AG10803 (cell line): ENCODE data around the gene GPSM3.

Source experiments
- DNase-seq: peaks from one replicate; pipeline ENCODE4 v3.0.0; 2010; ENCODE audit warnings: low read depth
- H3K4me3 ChIP-seq: 2 replicates; pipeline ENCODE4 v1.5.1; 2011; ENCODE audit warnings: mild to moderate bottlenecking, low read length, control low read depth
- TF ChIP-seq, protein P1 (sequence below): conservative IDR thresholded peaks from 2 replicates; pipeline ENCODE4 v1.5.1; 2011; ENCODE audit warnings: mild to moderate bottlenecking, low read length, control low read depth, inconsistent platforms

Gene GPSM3

DNA sequence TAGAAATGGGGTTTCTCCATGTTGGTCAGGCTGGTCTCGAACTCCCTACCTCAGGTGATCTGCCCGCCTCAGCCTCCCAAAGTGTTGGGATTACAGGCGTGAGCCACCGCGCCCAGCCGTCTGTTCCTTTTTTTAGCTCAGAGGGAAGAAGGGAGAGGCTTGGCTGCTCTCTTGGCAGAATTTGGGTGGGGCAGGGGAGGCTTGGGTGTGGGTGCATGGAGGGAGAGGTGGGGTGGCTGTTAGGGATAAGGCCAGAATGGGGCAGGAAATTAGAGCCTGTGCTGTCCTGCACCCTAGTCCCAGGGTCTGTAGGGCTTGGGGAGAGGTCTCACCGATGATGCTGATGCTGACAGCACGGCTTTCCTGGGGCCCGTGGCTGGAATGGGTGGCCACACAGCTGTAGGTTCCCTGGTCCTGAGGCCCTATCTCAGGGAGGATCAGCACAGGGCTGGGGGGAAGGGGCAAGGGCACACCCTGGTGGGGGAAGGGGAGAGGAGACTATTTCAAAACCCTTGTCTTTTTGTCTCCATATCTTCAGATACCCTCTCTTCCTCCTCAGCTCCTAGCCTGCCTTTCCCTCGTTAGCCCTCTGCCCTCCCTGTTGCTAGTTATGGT lies 10.4 kb downstream of the GPSM3 start:
- TF ChIP-seq, protein P1, sequence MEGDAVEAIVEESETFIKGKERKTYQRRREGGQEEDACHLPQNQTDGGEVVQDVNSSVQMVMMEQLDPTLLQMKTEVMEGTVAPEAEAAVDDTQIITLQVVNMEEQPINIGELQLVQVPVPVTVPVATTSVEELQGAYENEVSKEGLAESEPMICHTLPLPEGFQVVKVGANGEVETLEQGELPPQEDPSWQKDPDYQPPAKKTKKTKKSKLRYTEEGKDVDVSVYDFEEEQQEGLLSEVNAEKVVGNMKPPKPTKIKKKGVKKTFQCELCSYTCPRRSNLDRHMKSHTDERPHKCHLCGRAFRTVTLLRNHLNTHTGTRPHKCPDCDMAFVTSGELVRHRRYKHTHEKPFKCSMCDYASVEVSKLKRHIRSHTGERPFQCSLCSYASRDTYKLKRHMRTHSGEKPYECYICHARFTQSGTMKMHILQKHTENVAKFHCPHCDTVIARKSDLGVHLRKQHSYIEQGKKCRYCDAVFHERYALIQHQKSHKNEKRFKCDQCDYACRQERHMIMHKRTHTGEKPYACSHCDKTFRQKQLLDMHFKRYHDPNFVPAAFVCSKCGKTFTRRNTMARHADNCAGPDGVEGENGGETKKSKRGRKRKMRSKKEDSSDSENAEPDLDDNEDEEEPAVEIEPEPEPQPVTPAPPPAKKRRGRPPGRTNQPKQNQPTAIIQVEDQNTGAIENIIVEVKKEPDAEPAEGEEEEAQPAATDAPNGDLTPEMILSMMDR: no peak
- no peak overlapping the region for H3K4me3 ChIP-seq
- no peak for DNase-seq

DNA sequence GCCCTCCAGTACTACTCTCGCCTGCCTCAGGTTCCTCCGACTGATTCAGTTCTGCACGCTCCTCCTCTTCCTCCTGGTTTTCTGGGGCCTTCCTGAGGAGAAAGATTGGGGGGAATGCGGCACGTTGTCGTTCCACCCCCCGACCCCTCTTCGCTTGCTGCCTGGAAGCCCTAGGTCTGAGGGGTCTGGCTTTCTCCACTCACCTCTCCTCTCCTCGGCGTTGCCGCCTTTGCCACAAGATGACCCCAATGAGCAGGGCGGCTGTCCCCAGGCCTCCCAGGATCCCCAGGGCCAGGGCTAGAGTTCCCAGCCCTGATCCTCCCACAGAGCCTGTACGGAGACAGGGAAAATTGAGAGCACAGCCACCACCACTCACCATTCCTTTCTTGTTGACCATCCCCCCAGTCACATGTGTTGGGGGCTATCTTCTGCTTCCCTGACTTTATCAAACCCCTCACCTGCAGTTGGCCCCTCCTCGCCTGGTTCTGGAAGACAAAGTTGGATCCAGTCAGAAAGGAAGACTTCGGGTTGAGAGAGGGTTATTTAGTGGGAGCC lies 11.2 kb downstream of the GPSM3 start:
- TF ChIP-seq, protein P1: no peak
- DNase-seq: no peak
- H3K4me3 ChIP-seq: no peak overlapping the region

DNA sequence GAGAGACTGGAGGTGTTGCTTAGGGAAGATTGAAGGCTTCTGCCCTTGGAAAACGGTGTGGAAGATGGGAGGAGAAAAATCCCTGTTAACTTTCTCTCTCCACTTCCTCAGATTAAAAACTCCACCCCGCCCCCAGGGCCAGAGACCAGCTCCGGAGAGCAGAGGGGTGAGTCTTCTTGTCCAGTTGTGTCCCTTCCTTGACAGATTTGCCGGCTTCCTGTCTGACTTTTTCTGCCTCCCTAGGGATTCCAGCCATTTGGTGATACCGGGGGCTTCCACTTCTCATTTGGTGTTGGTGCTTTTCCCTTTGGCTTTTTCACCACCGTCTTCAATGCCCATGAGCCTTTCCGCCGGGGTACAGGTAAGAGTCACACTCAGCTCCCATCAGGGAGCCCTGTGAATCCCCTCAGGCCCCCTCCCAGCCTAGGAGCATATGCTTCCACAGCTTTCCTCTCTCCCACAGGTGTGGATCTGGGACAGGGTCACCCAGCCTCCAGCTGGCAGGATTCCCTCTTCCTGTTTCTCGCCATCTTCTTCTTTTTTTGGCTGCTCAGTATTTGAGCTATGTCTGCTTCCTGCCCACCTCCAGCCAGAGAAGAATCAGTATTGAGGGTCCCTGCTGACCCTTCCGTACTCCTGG lies 12.6 kb downstream of the GPSM3 start:
- H3K4me3 ChIP-seq: no peak overlapping the region
- no peak for DNase-seq
- TF ChIP-seq, protein P1: no peak

DNA sequence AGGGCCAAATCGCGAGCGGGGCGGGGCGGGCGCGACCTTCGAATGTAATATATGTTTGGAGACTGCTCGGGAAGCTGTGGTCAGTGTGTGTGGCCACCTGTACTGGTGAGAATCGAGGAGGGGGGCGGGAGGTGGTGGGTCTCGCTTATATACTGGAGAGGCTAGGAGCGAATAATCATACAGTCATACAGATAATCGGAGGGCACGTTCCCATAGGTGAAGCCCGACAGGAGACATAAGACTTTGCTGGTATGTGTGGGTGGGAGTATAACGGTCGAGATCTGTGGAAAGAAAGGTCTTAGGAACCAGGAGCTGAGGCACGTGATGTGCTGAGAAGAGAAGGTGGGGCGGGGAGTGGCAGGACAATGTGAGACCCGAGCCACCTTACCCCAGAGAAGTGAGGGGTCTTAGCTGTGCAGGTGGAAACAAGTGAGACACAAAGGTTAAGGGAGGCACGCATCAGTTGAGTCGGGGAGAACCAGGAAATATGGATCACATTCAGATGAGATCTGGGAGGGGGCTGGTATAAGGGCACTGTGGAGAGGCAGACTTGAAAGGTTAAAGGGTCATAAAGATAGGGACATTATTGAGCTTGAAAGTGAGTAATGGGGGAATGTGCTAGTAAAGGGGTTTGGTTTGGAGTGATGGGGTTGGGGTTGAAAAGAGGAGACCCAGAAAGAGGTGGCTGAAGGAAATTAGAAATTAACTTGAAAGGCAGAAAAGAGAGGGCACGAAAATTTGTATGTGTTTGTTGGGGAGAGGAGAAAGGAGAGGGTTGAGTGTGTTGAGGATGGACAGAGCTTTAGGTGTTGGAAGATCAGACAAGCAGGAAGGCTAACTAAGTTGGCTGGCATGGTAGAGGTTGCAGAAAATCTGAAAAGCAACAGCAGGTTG lies 13.6 kb downstream of the GPSM3 start:
- TF ChIP-seq, protein P1: no peak
- DNase-seq: no peak
- H3K4me3 ChIP-seq: peak overlapping the region; percentile 97

DNA sequence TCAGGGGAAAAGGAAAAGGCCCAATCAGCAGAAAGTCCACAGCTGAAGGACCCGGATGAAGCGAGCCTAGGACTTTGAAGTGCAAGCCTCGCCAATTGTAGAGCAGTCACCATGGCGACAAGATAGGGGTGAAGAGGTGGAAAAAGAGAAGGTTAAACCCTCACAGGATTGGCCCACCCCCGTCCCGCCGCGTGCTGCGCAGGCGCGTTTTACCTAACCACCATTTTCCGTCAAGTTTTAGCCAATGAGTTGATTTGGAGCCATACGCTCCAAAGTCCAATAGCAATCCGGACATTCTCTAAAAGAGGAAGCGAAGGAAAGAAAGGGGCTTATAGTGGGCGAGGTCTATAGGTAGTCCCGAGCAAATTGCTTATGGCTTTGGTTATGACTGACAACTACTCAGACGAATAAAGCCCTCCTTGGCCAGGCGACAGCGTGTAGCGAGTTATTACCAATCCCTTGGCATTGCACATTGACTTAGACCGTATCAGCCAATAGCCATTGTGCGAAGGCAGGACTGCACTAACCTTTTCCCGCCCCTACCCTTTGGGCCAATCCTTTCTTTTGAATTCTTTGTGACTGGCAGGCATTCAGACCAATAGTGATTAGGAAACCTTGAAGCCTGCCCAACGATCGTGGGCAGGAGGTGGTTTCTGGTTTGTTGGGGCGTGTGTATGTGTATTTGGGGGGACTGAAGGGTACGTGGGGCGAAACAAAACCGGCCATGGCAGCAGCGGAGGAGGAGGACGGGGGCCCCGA lies 14.5 kb downstream of the GPSM3 start, which contains the start of gene RNF5:
Gene RNF5, plus strand, starts transcription at position 618 of the 759 bp plus-strand sequence. Its CDS starts 107 bp downstream, at position 725.
- TF ChIP-seq, protein P1: no peak
- DNase-seq: peak; percentile 100
- peak within 1 kb of the TSS; percentile 97 for H3K4me3 ChIP-seq

DNA sequence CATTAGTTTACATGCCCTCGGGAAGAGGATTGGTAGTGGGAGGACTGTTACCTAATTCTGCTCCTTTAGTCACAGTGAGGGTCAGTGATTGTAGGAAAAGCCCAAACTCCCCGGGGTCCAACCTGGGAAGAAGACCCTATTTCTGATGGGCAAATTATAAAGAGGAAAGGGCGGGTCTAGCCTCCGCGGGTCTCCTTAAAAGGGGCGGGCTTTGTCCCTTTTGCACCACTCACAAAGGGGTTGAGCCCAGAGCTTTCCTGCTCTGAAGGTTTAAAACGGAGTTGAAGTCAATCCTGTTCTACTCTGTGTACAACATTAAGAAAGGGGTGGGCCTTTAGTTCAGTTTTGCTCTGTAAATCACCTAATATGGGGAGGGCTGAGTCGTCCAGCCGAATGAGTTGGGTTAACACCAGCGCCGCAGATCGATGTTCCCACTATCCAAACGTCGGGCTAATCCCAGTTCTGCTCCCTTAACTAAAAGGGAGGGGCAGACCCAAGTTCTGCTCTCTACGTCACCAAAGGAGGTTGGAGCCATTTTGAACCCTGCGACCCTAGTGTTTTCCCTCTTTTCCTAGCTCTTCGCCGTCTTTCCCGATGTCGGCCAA lies 15.2 kb downstream of the GPSM3 start:
- no peak for DNase-seq

More for the DNA sequence above, 15.2 kb downstream of the GPSM3 start:
- TF ChIP-seq, protein P1: no peak
- H3K4me3 ChIP-seq: peak overlapping the region; percentile 97
